ENCODE measurements around the gene CNTN4. TPM values are rescaled to one million over a fixed set of nuclear protein-coding genes. Genes with fewer than 3 reads are reported as not detected.

The CNTN4 gene
- total and polyA plus RNA-seq, 9 donors, result 0.35 to 16.7 (median 3.0) TPM

DNA sequence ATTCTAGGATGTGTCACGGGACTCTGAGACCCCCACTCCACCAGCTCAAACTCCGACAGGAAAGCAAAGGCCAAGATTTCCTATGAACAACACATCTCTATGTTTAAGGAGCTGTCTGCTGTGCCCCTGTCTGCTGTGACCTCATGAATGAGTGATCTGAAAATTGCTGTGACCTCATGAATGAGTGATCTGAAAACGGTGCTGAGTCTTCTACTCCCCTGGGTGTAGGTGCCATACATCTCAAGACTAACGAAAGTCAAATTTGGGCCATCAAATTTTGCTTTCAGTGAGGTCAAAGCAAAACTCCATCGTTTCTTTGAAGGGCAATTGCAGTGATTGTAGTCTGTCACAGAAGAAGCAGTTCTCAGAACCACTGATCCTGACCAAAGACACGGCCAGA is 987.1 kb downstream of the CNTN4 start:
- no peak for DNase-seq
- H3K27me3 ChIP-seq, result no peaks in the 10 kb centered on the region
- no peaks in the 10 kb centered on the region for H3K9me3 ChIP-seq
- no peaks in the 10 kb centered on the region for H3K36me3 ChIP-seq
- TF ChIP-seq POLR2A (IDR thresholded peaks at IDR 0.05), result no peak
- no peak for TF ChIP-seq EP300 (IDR thresholded peaks at IDR 0.05)
- TF ChIP-seq, protein P1, sequence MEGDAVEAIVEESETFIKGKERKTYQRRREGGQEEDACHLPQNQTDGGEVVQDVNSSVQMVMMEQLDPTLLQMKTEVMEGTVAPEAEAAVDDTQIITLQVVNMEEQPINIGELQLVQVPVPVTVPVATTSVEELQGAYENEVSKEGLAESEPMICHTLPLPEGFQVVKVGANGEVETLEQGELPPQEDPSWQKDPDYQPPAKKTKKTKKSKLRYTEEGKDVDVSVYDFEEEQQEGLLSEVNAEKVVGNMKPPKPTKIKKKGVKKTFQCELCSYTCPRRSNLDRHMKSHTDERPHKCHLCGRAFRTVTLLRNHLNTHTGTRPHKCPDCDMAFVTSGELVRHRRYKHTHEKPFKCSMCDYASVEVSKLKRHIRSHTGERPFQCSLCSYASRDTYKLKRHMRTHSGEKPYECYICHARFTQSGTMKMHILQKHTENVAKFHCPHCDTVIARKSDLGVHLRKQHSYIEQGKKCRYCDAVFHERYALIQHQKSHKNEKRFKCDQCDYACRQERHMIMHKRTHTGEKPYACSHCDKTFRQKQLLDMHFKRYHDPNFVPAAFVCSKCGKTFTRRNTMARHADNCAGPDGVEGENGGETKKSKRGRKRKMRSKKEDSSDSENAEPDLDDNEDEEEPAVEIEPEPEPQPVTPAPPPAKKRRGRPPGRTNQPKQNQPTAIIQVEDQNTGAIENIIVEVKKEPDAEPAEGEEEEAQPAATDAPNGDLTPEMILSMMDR (IDR thresholded peaks at IDR 0.05), result no peak
- H3K4me3 ChIP-seq, result no peak overlapping the region
- no peak overlapping the region for H3K27ac ChIP-seq
- H3K4me1 ChIP-seq (ENCODE audit: insufficient read depth), result no peaks in the 10 kb centered on the region
- 71 to 84% (median 77%) methylated on average over 6 of the region's 6 CpGs for WGBS, 3 donors
- intact Hi-C loops (cut with DNase I), result no loop called here

DNA sequence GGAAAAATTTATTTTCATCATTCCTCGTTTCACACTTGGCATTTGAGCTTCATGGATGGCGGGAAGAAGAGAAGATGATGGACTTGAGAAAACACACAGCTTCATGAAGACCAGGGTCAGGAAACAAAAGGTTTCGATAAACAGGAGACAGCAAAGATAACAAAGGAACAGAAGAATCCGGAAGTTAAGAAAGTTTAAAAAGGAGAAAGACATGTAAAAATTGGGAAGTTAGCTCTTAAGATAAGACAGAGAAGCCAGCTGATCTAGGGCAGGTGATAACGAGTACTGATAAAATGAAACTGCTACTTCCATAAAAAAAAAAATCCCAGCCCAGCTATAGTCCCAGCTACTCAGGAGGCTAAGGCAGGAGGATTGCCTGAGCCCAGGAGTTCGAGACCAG is 987.6 kb downstream of the CNTN4 start:
- DNase-seq, result no peak
- H3K27me3 ChIP-seq, result no peaks in the 10 kb centered on the region
- 75 to 86% (median 79%) methylated on average over 6 of the region's 6 CpGs for WGBS, 3 donors
- no peak overlapping the region for H3K27ac ChIP-seq
- no peaks in the 10 kb centered on the region for H3K4me1 ChIP-seq (ENCODE audit: insufficient read depth)
- no peak for TF ChIP-seq POLR2A (IDR thresholded peaks at IDR 0.05)
- no peak for TF ChIP-seq EP300 (IDR thresholded peaks at IDR 0.05)
- TF ChIP-seq, protein P1 (IDR thresholded peaks at IDR 0.05), result no peak
- intact Hi-C loops (cut with DNase I), result no loop called here
- H3K36me3 ChIP-seq, result no peaks in the 10 kb centered on the region
- no peak overlapping the region for H3K4me3 ChIP-seq
- H3K9me3 ChIP-seq, result no peaks in the 10 kb centered on the region

DNA sequence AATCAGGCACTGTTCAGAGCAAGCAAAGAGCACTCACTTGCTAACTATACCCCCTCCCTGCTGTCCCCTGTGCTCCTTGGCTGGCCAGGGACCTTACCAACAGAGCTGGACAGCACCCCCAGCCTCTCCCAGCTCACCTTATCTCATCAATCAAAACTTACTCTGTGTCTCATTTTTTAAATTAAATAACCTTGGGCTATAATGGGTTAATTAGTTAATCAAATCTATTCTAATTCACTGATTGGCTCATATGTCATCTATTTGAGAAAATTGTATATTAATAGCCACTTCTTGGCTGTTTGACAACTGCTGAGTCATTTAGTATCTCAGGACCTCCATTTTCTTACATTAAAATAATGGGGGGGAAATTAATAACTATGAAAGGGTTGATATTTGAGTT is 988.6 kb downstream of the CNTN4 start:
- no peak overlapping the region for H3K27ac ChIP-seq
- TF ChIP-seq, protein P1 (IDR thresholded peaks at IDR 0.05), result no peak
- TF ChIP-seq EP300 (IDR thresholded peaks at IDR 0.05) (no peak), POLR2A (IDR thresholded peaks at IDR 0.05) (no peak)
- H3K27me3 ChIP-seq, result no peaks in the 10 kb centered on the region
- H3K9me3 ChIP-seq, result no peaks in the 10 kb centered on the region
- DNase-seq, result no peak
- no peaks in the 10 kb centered on the region for H3K4me1 ChIP-seq (ENCODE audit: insufficient read depth)
- no peak overlapping the region for H3K4me3 ChIP-seq
- no peaks in the 10 kb centered on the region for H3K36me3 ChIP-seq
- intact Hi-C loops (cut with DNase I), result no loop called here

DNA sequence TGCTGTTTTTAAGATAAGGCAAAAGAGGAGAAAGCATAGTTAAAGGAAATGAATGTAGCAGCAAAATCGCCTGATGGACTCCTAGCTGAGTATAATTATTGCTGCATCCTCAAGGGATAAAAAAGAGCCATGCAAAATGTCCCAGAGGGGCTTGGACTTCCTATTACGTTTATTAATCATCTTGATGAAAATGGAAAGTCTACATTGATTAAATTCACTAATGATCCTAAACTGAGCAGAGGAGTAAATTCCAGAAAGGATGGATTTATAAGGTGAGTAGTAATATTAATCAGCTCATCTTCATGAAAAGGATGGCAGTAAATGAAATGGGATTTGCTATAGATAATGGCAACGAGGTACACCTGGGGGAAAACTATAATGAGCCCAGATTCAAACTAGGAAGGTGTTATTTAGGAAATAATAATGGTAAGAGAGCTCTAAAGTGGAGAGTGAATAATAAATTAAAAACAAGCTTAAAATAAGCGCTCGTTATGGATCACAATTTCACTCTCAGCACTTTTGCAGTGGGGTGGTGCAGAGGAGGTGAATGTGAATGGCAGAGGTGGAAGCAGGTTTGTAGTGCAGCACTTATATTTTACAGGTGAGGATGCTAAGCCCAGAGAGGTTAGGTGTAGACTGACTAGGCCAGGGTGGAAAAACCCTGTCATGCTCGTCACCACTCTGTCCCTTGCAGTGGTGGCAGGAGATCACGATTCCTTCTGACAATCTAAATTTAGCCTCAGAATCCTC is 989.2 kb downstream of the CNTN4 start:
- TF ChIP-seq EP300 (IDR thresholded peaks at IDR 0.05) (no peak), POLR2A (IDR thresholded peaks at IDR 0.05) (no peak)
- TF ChIP-seq, protein P1 (IDR thresholded peaks at IDR 0.05), result no peak
- Histone ChIP-seq H3K27me3 (no peaks in the 10 kb centered on the region), H3K27ac (no peak overlapping the region), H3K4me3 (no peak overlapping the region), H3K4me1 (ENCODE audit: insufficient read depth) (no peaks in the 10 kb centered on the region), H3K36me3 (no peaks in the 10 kb centered on the region), H3K9me3 (no peaks in the 10 kb centered on the region)
- intact Hi-C loops (cut with DNase I), result no loop called here
- WGBS, 3 donors, result 49 to 58% (median 51%) methylated on average over 7 of the region's 7 CpGs
- no peak for DNase-seq

Data from ovary (tissue), 9 donors.